GM23248 (cell line): Measurements from ENCODE around the gene HOXB2.

ENCODE experiments used
- EZH2 ChIP-seq: fragments of 200-600 bp; sonication (generic); IDR thresholded peaks from 2 replicates; pipeline ENCODE4 v1.6.1; 2018; ENCODE audit warnings: antibody characterized with exemption, mild to moderate bottlenecking; ENCODE audit not compliant: insufficient read depth, poor library complexity, severe bottlenecking
- EZH2phosphoT487 ChIP-seq: fragments of 200-600 bp; sonication (generic); IDR thresholded peaks from 2 replicates; pipeline ENCODE4 v1.6.1; 2018; ENCODE audit warnings: antibody characterized with exemption, moderate library complexity, mild to moderate bottlenecking, low read depth; ENCODE audit not compliant: insufficient read depth

GRCh38 chr17:48575673-48576478 is 31.0 kb upstream of the HOXB2 start:
- TF ChIP-seq EZH2 (no peak), EZH2phosphoT487 (no peak)
